Measurements from ENCODE around the gene WWOX.

- no peak for TF ChIP-seq CTCF (IDR thresholded peaks at IDR 0.05; ENCODE audit: poor library complexity, severe bottlenecking)
- TF ChIP-seq REST (IDR thresholded peaks at IDR 0.05; ENCODE audit: borderline replicate concordance): no peak
- TF ChIP-seq EZH2 (IDR thresholded peaks at IDR 0.05; ENCODE audit: borderline replicate concordance, insufficient read depth, low read length, poor library complexity, severe bottlenecking): no peak
- TF ChIP-seq POLR2AphosphoS5 (IDR thresholded peaks at IDR 0.05): no peak
- TF ChIP-seq SMC3 (conservative IDR thresholded peaks at IDR 0.05; ENCODE audit: poor library complexity): no peak
These were observed 295.6 kb downstream of the WWOX start for GRCh38 chr16:78395035-78395434.

Measured in neural cell (in vitro differentiated cells).